Natural killer cell (primary cell): Measurements from ENCODE around the gene SEMA6A. TPM values are rescaled to one million over a fixed set of nuclear protein-coding genes. Genes with fewer than 3 reads are reported as not detected.
A peak's percentile ranks its signal among the peaks of the same experiment; 100 is the strongest.

Experiments used
- ATAC-seq, 3 donors: fragments of 150-1000 bp in 2 of 3; fragments of 200-7000 bp in 1 of 3; cut with Tn5 transposase; 1 replicate in 1 of 3; 2 replicates in 2 of 3; pipeline ENCODE4 v1.10.0; 2021; ENCODE audit warnings: mild to moderate bottlenecking in 2 of 3, moderate library complexity in 2 of 3
- DNase-seq, 2 donors: peaks; one replicate each; pipeline versions ENCODE4 v3.0.0 to v3.0.0-alpha.2; 2013 to 2021; ENCODE audit warnings: mixed read lengths in 1 of 2
- H3K27ac ChIP-seq: one replicate; pipeline ENCODE4 v1.5.1; 2013; ENCODE audit warnings: mild to moderate bottlenecking, low read length
- H3K27me3 ChIP-seq: one replicate; pipeline ENCODE4 v1.6.1; 2013; ENCODE audit warnings: low read length; ENCODE audit not compliant: control insufficient read depth, insufficient read depth
- H3K36me3 ChIP-seq: one replicate; pipeline ENCODE4 v1.6.1; 2013; ENCODE audit warnings: low read length; ENCODE audit not compliant: control insufficient read depth, insufficient read depth
- H3K4me1 ChIP-seq: one replicate; pipeline ENCODE4 v1.6.1; 2013; ENCODE audit warnings: low read length; ENCODE audit not compliant: control insufficient read depth, insufficient read depth
- H3K4me3 ChIP-seq: one replicate; pipeline ENCODE4 v1.5.1; 2013; ENCODE audit warnings: low read length
- H3K9me3 ChIP-seq: one replicate; pipeline ENCODE4 v1.6.1; 2013; ENCODE audit warnings: low read length; ENCODE audit not compliant: control insufficient read depth, insufficient read depth
- H3K27ac Mint-ChIP-seq, 2 donors: one replicate each; pipeline ENCODE4 v1.8.0; 2022; ENCODE audit warnings: mild to moderate bottlenecking in 2 of 2, mixed read lengths in 2 of 2, moderate library complexity in 1 of 2
- H3K27me3 Mint-ChIP-seq, 2 donors: one replicate each; pipeline ENCODE4 v1.8.0; 2022; ENCODE audit warnings: low read depth in 2 of 2, mixed read lengths in 2 of 2
- H3K36me3 Mint-ChIP-seq: one replicate; pipeline ENCODE4 v1.8.0; 2022; ENCODE audit warnings: mixed read lengths
- H3K4me1 Mint-ChIP-seq, 2 donors: one replicate each; pipeline ENCODE4 v1.8.0; 2022; ENCODE audit warnings: mixed read lengths in 2 of 2
- H3K4me3 Mint-ChIP-seq: one replicate; pipeline ENCODE4 v1.8.0; 2022; ENCODE audit warnings: mild to moderate bottlenecking, moderate library complexity, mixed read lengths
- H3K9me3 Mint-ChIP-seq, 2 donors: one replicate each; pipeline ENCODE4 v1.8.0; 2022; ENCODE audit warnings: mixed read lengths in 2 of 2
- CTCF ChIP-seq: fragments of 200-600 bp; IDR thresholded peaks from one replicate; pipeline ENCODE4 v1.8.0; 2022; ENCODE audit warnings: antibody characterized with exemption
- WGBS: methylation state at CpG from one replicate; pipeline ENCODE4 v1.1.7; 2013; ENCODE audit warnings: missing lambda C conversion rate; ENCODE audit not compliant: insufficient coverage; 5-methylcytosine and 5-hydroxymethylcytosine counted together
- intact Hi-C: fragments of 100-400 bp; cut with micrococcal nuclease; formaldehyde crosslinking; loops from one replicate; pipeline ENCODE4 v1.14.2; 2022
- total RNA-seq, 4 donors: library from RNA; stranded (reverse); fragments of 120-200 nt in 1 of 4; gene quantifications; one replicate each; pipeline versions ENCODE4 v1.2.3 to v1.2.4, GENCODE V29; 2013 to 2022

SEMA6A gene
- total RNA-seq, 3 donors from 2014 or later (not counting 1 experiment from before 2014, with no cell fraction given), result not detected

GRCh38 chr5:116573702-116574366 lies 789 bp downstream of the SEMA6A start:
- H3K27me3 ChIP-seq, result peaks cover 39% of the 10 kb centered on the region
- Mint-ChIP-seq H3K9me3 (no peaks in the 10 kb centered on the region), H3K36me3 (no peaks in the 10 kb centered on the region), H3K27ac (no peak overlapping the region), H3K4me3 (peak overlapping the region; percentile 64), H3K27me3 (peaks cover 56 to 64% of the 10 kb centered on the region in 2 donors), H3K4me1 (peaks cover 13 to 14% of the 10 kb centered on the region in 2 donors)
- no peak for TF ChIP-seq CTCF
- no peak overlapping the region for H3K4me3 ChIP-seq
- DNase-seq (no peak), ATAC-seq (no peak)
- intact Hi-C loops, result no loop called here
- no peaks in the 10 kb centered on the region for H3K36me3 ChIP-seq
- H3K9me3 ChIP-seq, result no peaks in the 10 kb centered on the region
- no peak overlapping the region for H3K27ac ChIP-seq
- WGBS, result 3% methylated on average over 61 of the region's 61 CpGs
- H3K4me1 ChIP-seq, result peaks cover 28% of the 10 kb centered on the region

- no peak for TF ChIP-seq CTCF
- Mint-ChIP-seq H3K4me3 (no peak overlapping the region), H3K27me3 (peaks cover 54 to 66% of the 10 kb centered on the region in 2 donors), H3K4me1 (peaks cover 13 to 14% of the 10 kb centered on the region in 2 donors), H3K9me3 (no peaks in the 10 kb centered on the region), H3K27ac (no peak overlapping the region), H3K36me3 (no peaks in the 10 kb centered on the region)
- 4% methylated on average over 35 of the region's 35 CpGs for WGBS
- Histone ChIP-seq H3K36me3 (no peaks in the 10 kb centered on the region), H3K4me1 (peaks cover 28% of the 10 kb centered on the region), H3K9me3 (no peaks in the 10 kb centered on the region), H3K27ac (no peak overlapping the region), H3K4me3 (no peak overlapping the region), H3K27me3 (peaks cover 39% of the 10 kb centered on the region)
- intact Hi-C loops, result no loop called here
- DNase-seq (no peak), ATAC-seq (no peak)
Observed at GRCh38 chr5:116573279-116573701, 1.3 kb downstream of the SEMA6A start.

- H3K4me1 ChIP-seq, result peaks cover 28% of the 10 kb centered on the region
- Mint-ChIP-seq H3K27me3 (peaks cover 54 to 69% of the 10 kb centered on the region in 2 donors), H3K9me3 (peaks cover 0 to under 1% of the 10 kb centered on the region in 2 donors), H3K4me3 (no peak overlapping the region), H3K27ac (no peak overlapping the region), H3K4me1 (peaks cover 13 to 14% of the 10 kb centered on the region in 2 donors), H3K36me3 (no peaks in the 10 kb centered on the region)
- H3K4me3 ChIP-seq, result no peak overlapping the region
- no peaks in the 10 kb centered on the region for H3K36me3 ChIP-seq
- H3K9me3 ChIP-seq, result no peaks in the 10 kb centered on the region
- intact Hi-C loops, result no loop called here
- H3K27ac ChIP-seq, result no peak overlapping the region
- no peak for TF ChIP-seq CTCF
- peaks cover 39% of the 10 kb centered on the region for H3K27me3 ChIP-seq
- 4% methylated on average over 54 of the region's 54 CpGs for WGBS
- no peak for ATAC-seq
- DNase-seq, result no peak
Observed at GRCh38 chr5:116572350-116573278, 2.0 kb downstream of the SEMA6A start.
